GM06990 (cell line): ENCODE results near the gene MGLL.
"Not testable (repeated sequence)": the region's sequence is repeated elsewhere in the genome, so short reads cannot be mapped to it uniquely, and the experiment has no call there.

Experiments
- DNase-seq: peaks from one replicate; pipeline ENCODE4 v3.0.0-alpha.2; 2011; ENCODE audit not compliant: insufficient read length; ENCODE audit errors: extremely low read depth
- H3K27me3 ChIP-seq: replicated peaks from 2 replicates; pipeline ENCODE4 v1.6.0; 2011; ENCODE audit warnings: low read length; ENCODE audit not compliant: control insufficient read depth, insufficient read depth
- H3K36me3 ChIP-seq: 2 replicates; pipeline ENCODE4 v1.5.1; 2011; ENCODE audit warnings: low read length; ENCODE audit not compliant: control insufficient read depth, insufficient read depth
- H3K4me3 ChIP-seq: replicated peaks from 2 replicates; pipeline ENCODE4 v1.5.1; 2011; ENCODE audit warnings: low read depth, mild to moderate bottlenecking, control low read depth, low read length
- TF ChIP-seq, protein P1 (sequence below): IDR thresholded peaks from 2 replicates; pipeline ENCODE4 v1.5.1; 2011; ENCODE audit warnings: low read length, control low read depth, mild to moderate bottlenecking, inconsistent platforms; ENCODE audit not compliant: insufficient read depth, poor library complexity, severe bottlenecking

Gene MGLL

DNA sequence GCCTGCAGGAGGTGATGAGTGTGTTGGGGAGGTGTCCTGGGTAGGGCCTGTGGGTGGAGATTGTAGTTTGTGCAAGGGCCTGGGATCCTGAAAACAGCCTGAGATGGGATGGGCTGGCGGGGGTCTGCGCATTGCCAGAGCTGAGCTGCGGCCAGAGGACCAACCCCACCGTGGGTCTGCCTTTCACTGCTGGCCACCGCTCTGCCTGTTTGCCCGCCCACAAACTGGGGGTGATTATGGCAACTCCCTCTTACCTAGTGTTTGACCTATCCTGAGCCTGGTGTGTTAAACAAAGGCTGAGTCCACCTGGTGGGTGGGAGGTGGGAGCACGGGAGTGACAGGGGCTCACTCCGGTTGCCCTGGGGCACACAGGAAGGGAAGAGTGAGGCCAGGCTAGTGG is 139.8 kb downstream of the MGLL start:
- no peaks in the 10 kb centered on the region for H3K36me3 ChIP-seq
- DNase-seq: no peak
- H3K4me3 ChIP-seq: no peak overlapping the region
- no peaks in the 10 kb centered on the region for H3K27me3 ChIP-seq
- TF ChIP-seq, protein P1, sequence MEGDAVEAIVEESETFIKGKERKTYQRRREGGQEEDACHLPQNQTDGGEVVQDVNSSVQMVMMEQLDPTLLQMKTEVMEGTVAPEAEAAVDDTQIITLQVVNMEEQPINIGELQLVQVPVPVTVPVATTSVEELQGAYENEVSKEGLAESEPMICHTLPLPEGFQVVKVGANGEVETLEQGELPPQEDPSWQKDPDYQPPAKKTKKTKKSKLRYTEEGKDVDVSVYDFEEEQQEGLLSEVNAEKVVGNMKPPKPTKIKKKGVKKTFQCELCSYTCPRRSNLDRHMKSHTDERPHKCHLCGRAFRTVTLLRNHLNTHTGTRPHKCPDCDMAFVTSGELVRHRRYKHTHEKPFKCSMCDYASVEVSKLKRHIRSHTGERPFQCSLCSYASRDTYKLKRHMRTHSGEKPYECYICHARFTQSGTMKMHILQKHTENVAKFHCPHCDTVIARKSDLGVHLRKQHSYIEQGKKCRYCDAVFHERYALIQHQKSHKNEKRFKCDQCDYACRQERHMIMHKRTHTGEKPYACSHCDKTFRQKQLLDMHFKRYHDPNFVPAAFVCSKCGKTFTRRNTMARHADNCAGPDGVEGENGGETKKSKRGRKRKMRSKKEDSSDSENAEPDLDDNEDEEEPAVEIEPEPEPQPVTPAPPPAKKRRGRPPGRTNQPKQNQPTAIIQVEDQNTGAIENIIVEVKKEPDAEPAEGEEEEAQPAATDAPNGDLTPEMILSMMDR: no peak

DNA sequence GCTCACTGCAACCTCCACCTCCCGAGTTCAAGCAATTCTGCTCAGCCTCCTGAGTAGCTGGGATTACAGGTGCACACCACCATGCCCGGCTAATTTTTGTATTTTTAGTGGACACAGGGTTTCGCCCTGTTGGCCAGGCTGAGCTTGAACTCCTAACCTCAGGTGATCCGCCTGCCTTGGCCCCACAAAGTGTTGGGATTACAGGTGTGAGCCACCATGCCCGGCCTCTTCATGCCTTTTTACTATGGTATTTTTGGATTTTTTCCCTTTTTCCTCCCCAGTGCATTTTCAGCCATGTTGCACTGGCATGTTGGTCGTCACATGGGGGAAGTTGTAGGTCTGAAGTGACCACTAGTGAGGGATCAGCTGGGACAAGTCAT is 140.2 kb downstream of the MGLL start:
- not testable (repeated sequence) for H3K36me3 ChIP-seq, H3K4me3 ChIP-seq, H3K27me3 ChIP-seq, DNase-seq

DNA sequence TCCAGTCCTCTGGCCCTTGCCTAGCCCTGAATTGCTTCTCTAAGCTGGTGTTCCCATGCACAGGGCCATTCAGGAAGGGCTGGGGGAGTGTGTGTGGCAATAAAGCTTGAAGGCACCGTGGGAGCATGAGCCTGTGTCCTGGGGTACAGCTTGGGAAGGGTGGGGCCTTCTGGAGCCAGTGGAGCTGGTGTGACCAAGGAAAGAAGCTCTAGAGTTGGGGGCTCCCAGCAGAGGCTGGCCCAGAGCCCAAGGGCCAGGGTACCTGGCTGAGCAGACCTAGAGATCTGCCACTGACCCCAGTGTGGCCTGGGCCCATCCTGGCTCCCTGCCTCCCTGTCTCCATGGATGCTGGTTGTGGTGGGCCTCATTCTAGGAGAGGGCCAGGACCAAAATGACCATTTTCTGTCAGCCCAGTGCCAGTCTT is 141.5 kb downstream of the MGLL start:
- DNase-seq: no peak
- H3K36me3 ChIP-seq: no peaks in the 10 kb centered on the region
- TF ChIP-seq, protein P1: no peak
- H3K4me3 ChIP-seq: no peak overlapping the region
- no peaks in the 10 kb centered on the region for H3K27me3 ChIP-seq

DNA sequence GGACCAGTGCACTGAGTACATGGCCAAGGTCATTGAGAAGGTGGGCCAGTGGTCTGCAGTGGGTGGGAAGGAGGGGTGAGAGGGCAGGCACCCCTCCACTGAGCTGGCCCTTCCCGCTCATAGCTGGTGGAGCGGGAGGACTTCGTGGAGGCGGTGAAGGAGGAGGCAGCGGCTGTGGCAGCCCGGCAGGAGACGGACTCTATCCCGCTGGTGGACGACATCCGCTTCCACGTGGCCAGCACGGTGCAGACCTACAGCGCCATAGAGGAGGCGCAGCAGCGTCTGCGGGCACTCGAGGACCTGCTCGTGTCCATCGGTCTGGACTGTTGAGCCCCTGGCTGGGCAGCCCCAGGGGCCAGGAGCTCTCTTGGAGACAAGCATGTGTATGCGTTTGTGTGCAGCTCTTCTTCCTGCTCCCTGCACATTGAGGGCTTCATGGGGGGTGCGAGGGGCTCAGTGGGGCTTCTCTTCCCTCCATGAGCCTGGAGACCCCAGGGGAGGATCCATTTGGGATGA is 142.1 kb downstream of the MGLL start:
- TF ChIP-seq, protein P1: no peak
- Histone ChIP-seq H3K4me3 (no peak overlapping the region), H3K36me3 (no peaks in the 10 kb centered on the region), H3K27me3 (no peaks in the 10 kb centered on the region)
- DNase-seq: no peak

DNA sequence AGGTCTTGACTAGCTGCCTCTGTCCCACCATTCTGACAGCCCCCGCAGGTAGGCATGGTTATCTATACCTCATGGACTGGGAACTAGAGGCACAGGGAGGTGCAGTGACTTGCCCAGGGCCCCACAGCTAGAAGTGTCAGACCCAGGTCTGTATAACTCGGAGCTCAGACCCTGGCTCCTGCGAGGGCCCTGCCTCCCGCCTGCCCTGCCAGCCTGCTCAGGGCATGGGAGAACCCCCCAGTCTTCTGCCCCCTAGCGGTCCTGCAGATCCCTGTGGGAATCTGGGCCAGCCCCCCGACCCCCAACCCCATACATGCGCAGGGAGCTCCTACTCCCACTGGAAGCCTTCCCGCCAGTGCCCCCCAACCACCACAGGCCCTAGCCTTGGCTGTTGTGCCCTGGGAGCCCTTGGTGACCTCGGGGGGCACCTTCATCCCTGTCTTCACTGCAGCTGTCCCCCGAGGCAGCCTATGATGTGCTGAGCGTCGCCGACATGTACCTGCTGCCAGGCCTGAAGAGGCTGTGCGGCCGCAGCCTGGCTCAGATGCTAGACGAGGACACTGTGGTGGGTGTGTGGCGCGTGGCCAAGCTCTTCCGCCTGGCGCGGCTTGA is 142.7 kb downstream of the MGLL start:
- TF ChIP-seq, protein P1: peak; percentile 58
- no peak for DNase-seq
- Histone ChIP-seq H3K36me3 (no peaks in the 10 kb centered on the region), H3K4me3 (no peak overlapping the region), H3K27me3 (no peaks in the 10 kb centered on the region)

DNA sequence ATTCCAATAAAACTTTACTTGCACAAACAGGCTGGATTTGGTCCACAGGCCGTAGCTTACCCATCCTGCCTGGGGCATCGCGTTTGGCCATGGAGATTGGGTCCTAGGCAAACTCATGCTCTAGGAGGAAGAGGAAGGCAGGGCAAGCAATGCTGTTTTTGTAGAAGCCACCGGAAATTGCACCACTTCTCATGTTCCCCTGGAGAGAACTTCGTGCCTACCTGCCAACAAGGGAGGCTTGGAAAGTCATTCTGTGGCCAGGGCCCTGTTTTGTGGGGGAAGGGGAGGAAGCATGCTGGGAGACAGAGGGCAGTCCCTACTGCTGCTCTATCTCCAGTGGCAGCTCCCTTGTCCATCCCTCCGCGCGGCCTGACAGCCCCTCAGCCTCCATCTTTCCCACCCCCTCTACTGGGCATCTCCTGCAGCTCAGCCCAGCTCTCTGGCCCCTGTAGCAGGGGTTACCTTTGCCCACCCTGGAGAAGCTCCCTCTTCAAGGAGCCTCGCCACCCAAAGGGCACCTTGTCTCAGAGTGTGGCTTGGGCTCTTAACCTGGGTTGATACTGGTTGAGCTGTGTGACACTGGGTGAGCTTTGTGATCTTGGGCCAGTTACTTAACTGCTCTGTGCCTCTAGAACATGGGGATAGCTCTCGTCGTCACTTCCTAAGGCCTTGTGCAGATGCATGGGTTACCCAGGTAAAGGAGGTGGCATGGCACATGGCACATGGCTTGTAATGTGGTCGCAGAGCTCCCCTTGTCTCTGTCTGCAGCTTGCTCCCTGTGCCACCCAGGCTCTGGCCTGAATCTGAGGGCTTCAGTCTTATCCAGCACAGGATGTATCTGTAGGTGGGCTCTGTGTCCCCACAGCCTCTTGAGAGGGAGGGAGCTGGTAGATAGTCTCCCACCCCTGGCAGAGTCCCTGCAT is 143.4 kb downstream of the MGLL start:
- no peak overlapping the region for H3K4me3 ChIP-seq
- no peaks in the 10 kb centered on the region for H3K36me3 ChIP-seq
- TF ChIP-seq, protein P1: no peak
- no peaks in the 10 kb centered on the region for H3K27me3 ChIP-seq
- DNase-seq: no peak
